GM19025 (cell line): Measurements from ENCODE around the gene HECW1.

Experiments
- ATAC-seq: cut with Tn5 transposase; IDR thresholded peaks from one replicate; pipeline ENCODE4 v1.9.1; 2021; ENCODE audit warnings: mild to moderate bottlenecking, low read depth, moderate library complexity; ENCODE audit not compliant: unreplicated experiment

Gene HECW1

DNA sequence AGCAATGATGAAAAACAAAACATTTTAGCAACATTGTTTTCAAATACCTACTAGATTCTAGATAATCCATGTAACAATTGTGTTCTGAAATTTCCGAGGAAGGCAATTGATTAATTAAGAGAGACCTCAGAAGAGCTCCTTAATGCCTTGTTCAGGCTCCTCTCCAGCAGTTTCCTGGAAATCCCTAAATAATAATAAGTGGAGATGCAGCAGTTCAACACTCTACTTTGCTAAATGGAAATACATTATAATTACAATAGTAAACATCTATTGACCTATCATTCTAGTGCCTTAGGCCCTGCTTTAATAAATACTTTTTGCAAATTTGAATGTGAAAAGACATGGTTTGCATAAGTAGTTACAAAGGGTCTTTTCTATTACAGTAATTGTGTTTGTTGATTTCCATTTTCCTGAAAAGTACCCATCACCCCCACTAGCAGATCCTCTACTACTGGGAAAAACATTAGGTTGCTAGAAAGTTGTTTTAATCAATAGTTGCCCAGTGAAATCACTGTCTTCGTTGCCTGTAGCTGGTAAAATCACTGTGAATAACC is 283.8 kb downstream of the HECW1 start:
- no peak for ATAC-seq

DNA sequence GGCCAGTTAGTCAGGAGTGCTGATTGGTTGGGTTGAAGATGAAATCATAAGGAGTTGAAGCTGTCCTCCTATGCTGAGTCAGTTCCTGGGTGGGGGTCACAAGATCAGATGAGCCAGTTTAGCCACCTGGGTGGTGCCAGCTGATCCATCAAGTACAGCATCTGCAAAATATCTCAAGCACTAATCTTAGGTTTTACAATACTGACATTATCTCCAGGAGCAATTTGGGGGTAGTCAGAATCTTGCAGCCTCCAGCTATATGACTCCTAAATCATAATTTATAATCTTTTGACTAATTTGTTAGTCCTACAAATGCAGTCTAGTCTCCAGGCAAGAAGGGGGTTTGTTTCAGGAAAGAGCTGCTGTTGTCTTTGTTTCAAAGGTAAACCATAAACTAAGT is 286.4 kb downstream of the HECW1 start:
- no peak for ATAC-seq

DNA sequence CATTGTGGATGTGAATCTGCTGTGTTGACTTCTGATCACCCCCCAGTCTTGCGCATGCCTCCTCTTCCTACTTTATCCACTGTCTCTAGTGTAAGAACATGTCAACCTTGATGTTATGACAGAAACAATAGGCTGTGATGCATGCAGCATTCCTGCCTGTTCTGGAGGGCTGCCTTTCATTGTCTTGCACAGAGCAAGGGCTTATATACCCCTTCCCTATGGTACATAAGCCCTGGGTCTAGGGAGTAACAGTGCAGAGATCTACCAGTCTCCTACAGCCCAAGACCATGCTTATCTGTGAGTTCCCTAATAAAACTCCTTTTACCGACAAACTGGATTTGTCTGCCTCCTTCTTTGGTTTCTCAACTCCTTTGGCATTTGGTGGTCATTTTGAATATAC is 293.5 kb downstream of the HECW1 start:
- ATAC-seq = no peak

- ATAC-seq = no peak
Measured at GRCh38 chr7:43406961-43407360, 294.5 kb downstream of the HECW1 start.

DNA sequence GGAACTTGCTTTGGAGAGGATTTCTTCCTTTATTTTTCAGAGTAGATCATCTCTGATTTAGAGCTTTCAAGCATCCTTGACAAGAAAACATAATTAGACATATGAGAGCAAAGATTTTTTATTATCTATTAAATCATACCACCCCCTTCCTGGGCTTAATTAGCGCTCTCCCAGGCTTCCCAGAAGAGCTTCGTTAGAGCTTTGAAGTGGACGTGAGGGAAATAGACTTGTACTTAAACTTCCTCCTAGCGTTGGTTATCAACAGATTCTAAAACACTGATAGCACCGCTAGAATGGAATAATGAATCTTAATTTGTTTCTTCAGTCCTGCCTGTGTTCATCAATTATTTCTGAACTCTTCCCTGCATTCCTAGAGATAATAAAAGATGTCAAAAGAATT is 296.5 kb downstream of the HECW1 start:
- no peak for ATAC-seq

DNA sequence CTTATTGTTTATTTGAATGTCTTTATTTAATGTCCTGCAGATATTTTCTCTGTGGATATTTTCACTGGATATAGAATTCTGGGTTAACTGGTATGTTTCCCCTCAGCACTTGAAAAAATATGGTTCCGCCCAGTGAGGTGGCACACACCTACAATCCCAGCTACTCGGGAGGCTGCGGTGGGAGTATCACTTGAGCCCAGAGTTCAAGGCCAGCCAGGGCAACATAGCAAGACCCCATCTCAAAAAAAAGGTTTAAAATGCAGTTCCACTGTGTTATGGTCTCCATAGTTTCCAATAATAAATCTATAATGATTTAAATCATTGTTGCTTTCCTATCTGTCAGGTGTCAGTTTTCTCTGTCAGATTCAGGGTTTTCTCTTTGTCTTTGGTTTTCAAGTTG is 305.0 kb downstream of the HECW1 start:
- ATAC-seq = no peak

DNA sequence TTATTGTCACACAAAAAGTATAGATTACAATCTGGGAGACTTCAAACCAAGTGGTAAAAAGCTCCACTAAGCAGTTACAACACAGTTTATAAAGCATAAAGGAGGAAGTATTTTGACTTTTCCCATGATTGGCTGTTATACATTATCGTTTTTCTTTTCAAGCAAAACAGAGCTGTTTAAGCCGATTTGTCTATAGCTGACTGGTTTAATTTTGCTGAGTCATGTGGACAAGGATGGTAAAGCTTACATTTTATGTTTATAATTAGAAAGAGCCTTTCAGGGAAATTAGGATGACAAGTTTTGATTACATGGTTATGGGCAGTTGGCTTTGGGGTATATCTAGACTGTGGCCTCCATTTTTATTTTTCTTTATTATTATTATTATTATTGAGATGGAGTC is 318.0 kb downstream of the HECW1 start:
- no peak for ATAC-seq

DNA sequence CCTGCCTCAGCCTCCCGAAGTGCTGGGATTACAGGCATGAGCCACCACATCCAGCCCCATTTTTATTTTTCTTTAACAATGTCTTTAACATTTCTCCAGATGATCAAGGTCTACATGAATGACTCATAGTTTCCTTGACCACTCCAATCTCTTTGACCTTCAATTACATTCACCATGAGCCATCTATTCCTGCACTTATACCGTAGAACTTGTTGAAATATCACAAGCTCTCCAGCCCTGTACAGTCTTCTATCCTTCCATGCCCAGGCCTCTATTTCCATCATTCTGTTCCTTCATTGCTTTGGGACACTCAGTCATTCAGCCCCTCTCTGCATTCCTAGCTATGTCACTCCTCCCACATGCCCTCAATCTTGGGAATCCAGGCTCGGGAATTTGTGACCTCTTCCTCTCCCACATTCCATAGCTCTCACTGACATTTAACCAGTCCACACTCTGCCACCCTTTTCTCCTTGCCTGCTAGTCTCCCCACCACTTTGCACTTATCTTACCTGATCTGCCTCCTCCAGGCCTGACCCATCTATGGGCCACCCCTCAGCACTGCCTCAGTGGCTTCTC is 318.7 kb downstream of the HECW1 start:
- no peak for ATAC-seq

- ATAC-seq = no peak
Measured at GRCh38 chr7:43433639-43434038, 321.2 kb downstream of the HECW1 start.

DNA sequence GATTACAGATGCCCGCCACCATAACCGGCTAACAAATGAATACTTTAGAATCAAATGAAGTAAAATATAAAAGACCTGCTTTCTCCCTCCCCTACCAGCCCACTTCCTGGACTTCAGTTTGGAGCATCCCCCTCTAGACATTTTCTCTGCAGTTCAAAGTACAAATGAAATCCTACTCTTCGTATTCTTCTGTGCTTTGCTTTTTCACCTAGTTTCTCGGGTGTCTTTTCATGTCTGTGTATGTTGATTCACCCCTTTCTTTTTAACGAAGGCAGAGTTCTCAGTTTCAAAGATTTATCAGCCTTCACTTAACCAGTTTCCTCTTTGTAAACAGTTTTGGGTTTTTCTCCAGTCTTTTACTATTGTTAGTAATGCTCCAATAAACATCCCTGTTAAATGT is 324.6 kb downstream of the HECW1 start:
- ATAC-seq = no peak

- no peak for ATAC-seq
Measured at GRCh38 chr7:43438897-43439479, 326.5 kb downstream of the HECW1 start.

GRCh38 chr7:43439631-43440401 is 327.4 kb downstream of the HECW1 start:
- no peak for ATAC-seq

DNA sequence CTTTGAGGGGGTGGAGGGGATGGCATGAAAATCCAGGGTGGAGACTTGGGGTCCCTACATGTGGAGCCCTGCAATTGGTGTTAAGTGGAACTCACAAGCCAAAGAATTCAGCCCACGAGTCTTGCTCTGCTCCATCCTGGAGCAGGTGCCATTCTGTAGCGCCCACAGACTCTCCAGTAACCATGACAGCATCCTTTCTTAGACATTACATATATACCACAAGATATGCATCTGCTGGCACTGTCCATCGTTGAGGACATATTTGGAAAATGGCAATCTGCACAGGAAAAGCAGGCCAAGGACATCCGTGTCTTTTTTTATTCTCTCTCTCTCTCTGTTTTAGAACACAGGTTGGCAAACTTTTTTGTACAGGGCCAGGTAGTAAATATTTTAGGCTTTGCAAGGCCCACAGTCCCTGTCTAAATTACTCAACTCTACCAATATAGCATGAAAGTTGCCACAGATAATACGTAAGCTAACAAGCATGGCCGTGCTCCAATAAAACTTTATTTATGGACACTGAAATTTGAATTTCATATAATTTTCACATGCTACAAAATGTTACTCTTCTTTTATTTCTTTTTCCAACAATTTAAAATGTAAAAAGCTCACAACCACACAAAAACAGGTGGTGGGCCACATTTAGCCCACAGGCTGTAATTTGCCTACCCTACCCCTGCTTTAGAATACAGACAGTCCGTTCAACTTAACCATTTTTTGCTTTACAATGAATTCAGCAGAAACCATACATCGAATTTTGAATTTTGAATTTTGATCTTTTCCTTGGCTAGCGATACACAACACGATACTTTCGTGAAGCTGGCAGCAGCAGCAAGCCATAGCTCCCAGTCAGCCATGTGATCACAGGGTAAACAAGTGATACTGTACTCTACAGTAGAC is 329.0 kb downstream of the HECW1 start:
- no peak for ATAC-seq

GRCh38 chr7:43443381-43443780 is 330.9 kb downstream of the HECW1 start:
- ATAC-seq = no peak

GRCh38 chr7:43444711-43445578 is 332.5 kb downstream of the HECW1 start:
- ATAC-seq = no peak

- ATAC-seq = no peak
Measured at GRCh38 chr7:43449577-43449976, 337.1 kb downstream of the HECW1 start.

DNA sequence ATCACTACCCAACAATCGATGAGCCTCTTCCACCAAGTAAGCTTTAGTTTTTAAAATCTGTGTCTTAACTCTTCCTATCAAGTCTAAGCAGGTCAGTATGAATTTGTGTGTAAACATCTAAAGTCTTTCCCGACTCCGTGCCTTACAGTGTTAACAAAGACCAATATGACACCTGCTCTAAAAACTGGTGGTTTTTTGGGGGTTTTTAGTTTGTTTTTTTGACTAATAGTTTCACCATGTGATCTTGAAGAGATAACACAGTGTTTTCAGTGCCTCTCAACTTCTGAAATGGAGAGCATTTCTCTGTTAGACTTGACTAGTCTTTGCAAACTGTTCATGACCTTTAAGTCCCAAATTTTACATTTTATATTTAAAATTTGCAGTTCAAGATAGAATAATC is 338.4 kb downstream of the HECW1 start:
- no peak for ATAC-seq

- ATAC-seq = no peak
Measured at GRCh38 chr7:43454936-43455518, 342.6 kb downstream of the HECW1 start.

DNA sequence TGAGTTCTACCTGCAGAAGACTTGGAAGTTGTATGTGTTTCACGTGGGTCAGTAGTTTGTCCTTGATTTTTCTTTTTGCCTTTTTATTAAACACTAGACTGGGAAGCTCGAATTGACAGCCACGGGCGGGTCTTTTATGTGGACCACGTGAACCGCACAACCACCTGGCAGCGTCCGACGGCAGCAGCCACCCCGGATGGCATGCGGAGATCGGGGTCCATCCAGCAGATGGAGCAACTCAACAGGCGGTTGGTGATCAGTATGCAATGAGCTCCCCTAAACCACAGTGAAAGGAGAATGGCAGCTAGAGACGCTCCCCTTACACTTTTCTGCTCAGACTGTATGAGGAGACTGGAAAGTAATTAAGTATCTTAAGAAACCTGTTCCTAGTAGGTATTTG is 343.8 kb downstream of the HECW1 start:
- no peak for ATAC-seq
